Upper lobe of left lung (tissue), 6 donors: Measurements from ENCODE around the gene HMGB2. TPM values are rescaled to one million over a fixed set of nuclear protein-coding genes. Genes with fewer than 3 reads are reported as not detected.

Experiments used
- ATAC-seq, 2 donors: fragments of 200-7000 bp; cut with Tn5 transposase; one replicate each; pipeline ENCODE4 v1.9.1; 2022; ENCODE audit warnings: mild to moderate bottlenecking in 2 of 2, moderate library complexity in 2 of 2; ENCODE audit not compliant: low FRiP score in 2 of 2
- DNase-seq, 2 donors: peaks; one replicate each; pipeline ENCODE4 v3.0.0-alpha.2; 2019 to 2020
- H3K27ac ChIP-seq, 4 donors: fragments of 200-600 bp; sonication (generic); one replicate each; pipeline ENCODE4 v1.5.1; 2016 to 2019
- H3K27me3 ChIP-seq, 4 donors: fragments of 200-600 bp; sonication (generic); one replicate each; pipeline ENCODE4 v1.5.1; 2017 to 2019
- H3K36me3 ChIP-seq, 4 donors: fragments of 200-600 bp; sonication (generic); one replicate each; pipeline ENCODE4 v1.5.1; 2016 to 2019
- H3K4me1 ChIP-seq, 4 donors: fragments of 200-600 bp; sonication (generic); one replicate each; pipeline ENCODE4 v1.5.1; 2018 to 2019
- H3K4me3 ChIP-seq, 4 donors: fragments of 200-600 bp; sonication (generic); one replicate each; pipeline ENCODE4 v1.5.1; 2017 to 2019; ENCODE audit warnings: mild to moderate bottlenecking in 2 of 4, moderate library complexity in 1 of 4
- H3K9me3 ChIP-seq, 4 donors: fragments of 200-600 bp; sonication (generic); one replicate each; pipeline ENCODE4 v1.5.1; 2018 to 2019
- EP300 ChIP-seq, 4 donors: sonication (generic); formaldehyde crosslinking; IDR thresholded peaks; one replicate each; pipeline ENCODE4 v1.5.1; 2017; ENCODE audit warnings: antibody characterized with exemption in 4 of 4, control low read depth in 2 of 4
- POLR2A ChIP-seq, 4 donors: fragments of 450-650 bp; IDR thresholded peaks; one replicate each; pipeline ENCODE4 v1.5.1; 2016 to 2017; ENCODE audit warnings: antibody characterized with exemption in 4 of 4, mild to moderate bottlenecking in 2 of 4
- POLR2AphosphoS5 ChIP-seq, 2 donors: sonication (generic); formaldehyde crosslinking; IDR thresholded peaks; one replicate each; pipeline ENCODE4 v1.5.1; 2017; ENCODE audit warnings: antibody characterized with exemption in 2 of 2
- WGBS, 2 donors: methylation state at CpG; one replicate each; pipeline ENCODE4 v1.1.5; 2017 to 2018; 5-methylcytosine and 5-hydroxymethylcytosine counted together
- total RNA-seq, 6 donors: library from RNA; depleted of rRNA in 4 of 6; stranded (reverse); fragments of >200 nt in 4 of 6; gene quantifications; one replicate each; pipeline versions ENCODE4 v1.1.0 to v1.2.1, GENCODE V29; 2016 to 2021
- TF ChIP-seq, protein P1 (sequence below), 6 experiments: fragments of 450-650 bp in 4 of 6; fragments of 200-600 bp in 2 of 6; sonication (generic) in 2 of 6; IDR thresholded peaks; one replicate each; pipeline ENCODE4 v1.5.1; 2016 to 2019; ENCODE audit warnings: antibody characterized with exemption in 6 of 6
- donor health status: DM: no; HTN: no; CAD: no; lungs with moderate emphysema.
- donor health status: DM: no; HTN: yes; CAD: no; lungs with severe emphysema.

The HMGB2 gene
- total RNA-seq, 6 donors from 2014 or later, result 37.5 to 72.7 (median 54.8) TPM

GRCh38 chr4:173332963-173333657, 1.0 kb downstream of the HMGB2 start:
- DNase-seq, result no peak
- WGBS, 2 donors, result 6 to 7% methylated on average over 19 to 21 of the region's 21 CpGs
- H3K27me3 ChIP-seq, result no peaks in the 10 kb centered on the region
- H3K4me3 ChIP-seq, result peak overlapping the region; percentile 91 to 93 (median 92)
- H3K36me3 ChIP-seq, result peaks cover 0 to 39% (median 5%) of the 10 kb centered on the region in 4 donors
- H3K9me3 ChIP-seq, result no peaks in the 10 kb centered on the region
- ATAC-seq, result no peak
- H3K27ac ChIP-seq, result peak overlapping the region; percentile 94 to 100 (median 98)
- TF ChIP-seq, protein P1, sequence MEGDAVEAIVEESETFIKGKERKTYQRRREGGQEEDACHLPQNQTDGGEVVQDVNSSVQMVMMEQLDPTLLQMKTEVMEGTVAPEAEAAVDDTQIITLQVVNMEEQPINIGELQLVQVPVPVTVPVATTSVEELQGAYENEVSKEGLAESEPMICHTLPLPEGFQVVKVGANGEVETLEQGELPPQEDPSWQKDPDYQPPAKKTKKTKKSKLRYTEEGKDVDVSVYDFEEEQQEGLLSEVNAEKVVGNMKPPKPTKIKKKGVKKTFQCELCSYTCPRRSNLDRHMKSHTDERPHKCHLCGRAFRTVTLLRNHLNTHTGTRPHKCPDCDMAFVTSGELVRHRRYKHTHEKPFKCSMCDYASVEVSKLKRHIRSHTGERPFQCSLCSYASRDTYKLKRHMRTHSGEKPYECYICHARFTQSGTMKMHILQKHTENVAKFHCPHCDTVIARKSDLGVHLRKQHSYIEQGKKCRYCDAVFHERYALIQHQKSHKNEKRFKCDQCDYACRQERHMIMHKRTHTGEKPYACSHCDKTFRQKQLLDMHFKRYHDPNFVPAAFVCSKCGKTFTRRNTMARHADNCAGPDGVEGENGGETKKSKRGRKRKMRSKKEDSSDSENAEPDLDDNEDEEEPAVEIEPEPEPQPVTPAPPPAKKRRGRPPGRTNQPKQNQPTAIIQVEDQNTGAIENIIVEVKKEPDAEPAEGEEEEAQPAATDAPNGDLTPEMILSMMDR (IDR thresholded peaks at IDR 0.05), result no peak
- no peak for TF ChIP-seq POLR2AphosphoS5 (IDR thresholded peaks at IDR 0.05)
- no peak for TF ChIP-seq POLR2A (IDR thresholded peaks at IDR 0.05)
- TF ChIP-seq EP300 (IDR thresholded peaks at IDR 0.05), result no peak
- peaks cover 11 to 23% (median 20%) of the 10 kb centered on the region in 4 donors for H3K4me1 ChIP-seq

- DNase-seq (no peak), ATAC-seq (no peak)
- Histone ChIP-seq H3K4me1 (peaks cover 11 to 23% (median 20%) of the 10 kb centered on the region in 4 donors), H3K36me3 (peaks cover 0 to 42% (median 5%) of the 10 kb centered on the region in 4 donors), H3K4me3 (peak overlapping the region in 3 of 4 donors; percentile 91 to 93 (median 92)), H3K9me3 (no peaks in the 10 kb centered on the region), H3K27ac (peak overlapping the region; percentile 94 to 100 (median 98)), H3K27me3 (no peaks in the 10 kb centered on the region)
- 32 to 38% methylated on average over 6 of the region's 6 CpGs for WGBS, 2 donors
- TF ChIP-seq EP300 (IDR thresholded peaks at IDR 0.05), result no peak
- TF ChIP-seq POLR2AphosphoS5 (IDR thresholded peaks at IDR 0.05), result peak in 1 of 2 donors; percentile 16
These were observed 2.1 kb downstream of the HMGB2 start for GRCh38 chr4:173332021-173332487.

- no peaks in the 10 kb centered on the region for H3K9me3 ChIP-seq
- peak overlapping the region in 1 of 4 donors; percentile 93 for H3K4me3 ChIP-seq
- WGBS, 2 donors, result 92 to 93% methylated on average over 2 of the region's 2 CpGs
- no peak overlapping the region for H3K27ac ChIP-seq
- no peaks in the 10 kb centered on the region for H3K27me3 ChIP-seq
- H3K36me3 ChIP-seq, result peaks cover 3 to 50% (median 7%) of the 10 kb centered on the region in 4 donors
- ATAC-seq (no peak), DNase-seq (no peak)
- TF ChIP-seq POLR2AphosphoS5 (IDR thresholded peaks at IDR 0.05) (no peak), POLR2A (IDR thresholded peaks at IDR 0.05) (no peak), EP300 (IDR thresholded peaks at IDR 0.05) (no peak)
- TF ChIP-seq, protein P1 (IDR thresholded peaks at IDR 0.05), result no peak
- peaks cover 11 to 22% (median 19%) of the 10 kb centered on the region in 4 donors for H3K4me1 ChIP-seq
These were observed 3.6 kb downstream of the HMGB2 start for GRCh38 chr4:173330590-173330989.

DNA sequence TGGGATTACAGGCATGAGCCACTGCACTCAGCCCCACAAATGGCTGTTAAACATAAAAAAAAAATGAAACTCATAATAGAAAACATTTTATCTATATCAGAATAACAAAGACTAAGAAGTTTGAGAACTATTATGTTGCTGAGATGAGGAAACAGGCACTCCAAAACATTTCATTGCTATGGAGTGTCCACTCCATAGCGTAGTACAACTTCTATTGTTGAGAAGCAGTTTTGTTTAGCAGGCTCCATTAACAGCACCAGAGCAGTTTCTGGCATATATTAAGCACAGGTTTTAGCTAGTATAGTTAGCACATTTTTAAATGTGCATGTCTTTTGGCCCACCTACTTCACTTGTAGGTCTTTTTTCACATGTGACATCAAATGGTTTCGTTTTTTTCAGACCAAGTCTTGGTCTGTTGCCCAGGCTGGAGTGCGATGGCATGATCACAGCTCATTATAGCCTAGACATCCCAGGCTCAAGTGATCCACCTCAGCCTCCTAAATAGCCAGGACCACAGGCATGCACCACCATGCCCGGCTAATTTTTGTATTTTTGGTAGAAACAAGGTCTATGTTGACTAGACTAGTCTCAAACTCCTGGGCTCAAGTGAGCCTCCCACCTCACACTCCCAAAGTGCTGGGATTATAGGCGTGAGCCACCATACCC, 5.8 kb downstream of the HMGB2 start:
- no peak for ATAC-seq
- WGBS, 2 donors, result 80 to 83% methylated on average over 5 of the region's 5 CpGs
- DNase-seq, result no peak
- Histone ChIP-seq H3K4me3 (no peak overlapping the region), H3K4me1 (peaks cover 11 to 19% (median 15%) of the 10 kb centered on the region in 4 donors), H3K27ac (no peak overlapping the region), H3K36me3 (peaks cover 3 to 50% (median 11%) of the 10 kb centered on the region in 4 donors), H3K27me3 (no peaks in the 10 kb centered on the region), H3K9me3 (no peaks in the 10 kb centered on the region)
- TF ChIP-seq EP300 (IDR thresholded peaks at IDR 0.05) (no peak), POLR2A (IDR thresholded peaks at IDR 0.05) (no peak), POLR2AphosphoS5 (IDR thresholded peaks at IDR 0.05) (no peak)
- TF ChIP-seq, protein P1 (IDR thresholded peaks at IDR 0.05), result no peak

DNA sequence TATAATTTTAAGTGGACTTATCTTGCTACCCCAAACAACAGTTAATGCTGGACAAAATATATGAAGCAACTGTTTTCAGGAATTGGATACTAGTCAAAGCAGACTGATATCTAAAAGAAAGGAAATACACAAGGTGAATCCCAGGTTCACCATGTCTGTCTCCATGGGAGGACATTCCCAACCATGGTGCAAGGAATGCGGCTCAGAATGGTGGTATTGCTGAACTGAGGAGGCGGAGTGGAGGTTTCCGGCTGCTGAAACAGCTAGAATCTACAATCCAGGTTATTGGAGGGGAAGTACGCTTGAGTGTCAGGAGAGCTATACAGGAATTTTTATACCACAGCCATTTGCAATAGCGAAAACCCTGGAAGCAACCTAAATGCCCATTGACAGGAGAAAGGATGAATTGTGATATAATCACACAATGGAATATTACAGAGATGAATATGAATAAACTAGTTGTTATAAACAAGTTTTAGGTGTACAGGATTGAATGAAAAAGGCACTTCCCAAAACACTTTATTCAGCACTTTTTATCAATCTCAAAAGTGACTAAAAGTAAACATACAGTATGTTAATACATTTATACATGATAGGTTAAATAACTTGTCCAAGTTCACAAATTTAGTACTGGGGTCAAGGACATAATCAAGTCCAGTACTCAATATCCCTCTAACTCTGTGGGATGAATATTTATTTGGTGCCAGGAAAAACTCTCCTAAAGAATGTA, 9.0 kb downstream of the HMGB2 start:
- Histone ChIP-seq H3K4me1 (no peaks in the 10 kb centered on the region), H3K36me3 (peaks cover 0 to 37% (median 14%) of the 10 kb centered on the region in 4 donors), H3K27ac (no peak overlapping the region), H3K9me3 (no peaks in the 10 kb centered on the region), H3K4me3 (no peak overlapping the region), H3K27me3 (no peaks in the 10 kb centered on the region)
- ATAC-seq (no peak), DNase-seq (no peak)
- TF ChIP-seq, protein P1 (IDR thresholded peaks at IDR 0.05), result no peak
- no peak for TF ChIP-seq EP300 (IDR thresholded peaks at IDR 0.05)
- WGBS, 2 donors, result 93 to 95% methylated on average over 5 of the region's 5 CpGs
